Measurements from ENCODE around the gene DDIT3. TPM values are rescaled to one million over a fixed set of nuclear protein-coding genes. Genes with fewer than 3 reads are reported as not detected.
A peak's percentile ranks its signal among the peaks of the same experiment; 100 is the strongest.

The DDIT3 gene
- total RNA-seq, 1 donor from 2014 or later: 20.2 TPM

DNA sequence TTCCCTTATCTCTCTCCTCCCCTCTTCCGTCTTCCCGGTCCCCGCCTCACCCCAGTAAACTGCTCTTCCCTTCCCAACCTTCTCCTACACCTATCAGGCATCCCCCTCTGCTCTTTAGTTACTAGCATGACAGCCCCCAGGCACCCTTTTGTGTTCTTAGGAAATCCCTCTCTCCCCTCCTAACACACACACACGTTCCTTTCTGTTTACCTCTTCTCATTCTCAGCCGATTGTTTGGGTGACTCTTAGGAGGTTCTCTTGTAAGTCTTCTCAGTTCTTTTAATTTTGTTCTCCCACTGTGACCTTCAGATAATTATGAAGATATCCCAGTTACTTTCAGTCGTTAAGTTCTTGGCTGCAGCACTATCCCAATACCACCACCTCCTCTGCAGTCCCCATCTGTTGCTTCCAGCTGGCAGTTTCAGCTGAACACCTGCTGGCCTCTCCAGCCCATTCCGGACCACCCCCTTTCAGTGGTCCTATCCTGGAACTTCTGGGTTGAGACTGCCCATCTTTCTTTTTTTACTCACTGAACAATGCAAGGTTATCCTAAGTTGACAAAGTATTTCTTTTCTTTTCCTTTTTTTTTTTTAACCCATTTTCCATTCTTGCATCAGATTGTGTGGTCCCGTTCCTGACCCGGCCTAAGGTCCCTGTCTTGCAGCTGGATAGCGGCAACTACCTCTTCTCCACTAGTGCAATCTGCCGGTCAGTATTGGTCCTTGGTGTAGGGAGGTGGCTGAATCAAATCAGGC lies 31.7 kb downstream of the DDIT3 start:
- TF ChIP-seq, protein P1, sequence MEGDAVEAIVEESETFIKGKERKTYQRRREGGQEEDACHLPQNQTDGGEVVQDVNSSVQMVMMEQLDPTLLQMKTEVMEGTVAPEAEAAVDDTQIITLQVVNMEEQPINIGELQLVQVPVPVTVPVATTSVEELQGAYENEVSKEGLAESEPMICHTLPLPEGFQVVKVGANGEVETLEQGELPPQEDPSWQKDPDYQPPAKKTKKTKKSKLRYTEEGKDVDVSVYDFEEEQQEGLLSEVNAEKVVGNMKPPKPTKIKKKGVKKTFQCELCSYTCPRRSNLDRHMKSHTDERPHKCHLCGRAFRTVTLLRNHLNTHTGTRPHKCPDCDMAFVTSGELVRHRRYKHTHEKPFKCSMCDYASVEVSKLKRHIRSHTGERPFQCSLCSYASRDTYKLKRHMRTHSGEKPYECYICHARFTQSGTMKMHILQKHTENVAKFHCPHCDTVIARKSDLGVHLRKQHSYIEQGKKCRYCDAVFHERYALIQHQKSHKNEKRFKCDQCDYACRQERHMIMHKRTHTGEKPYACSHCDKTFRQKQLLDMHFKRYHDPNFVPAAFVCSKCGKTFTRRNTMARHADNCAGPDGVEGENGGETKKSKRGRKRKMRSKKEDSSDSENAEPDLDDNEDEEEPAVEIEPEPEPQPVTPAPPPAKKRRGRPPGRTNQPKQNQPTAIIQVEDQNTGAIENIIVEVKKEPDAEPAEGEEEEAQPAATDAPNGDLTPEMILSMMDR (conservative IDR thresholded peaks at IDR 0.05; ENCODE audit: low read depth, low read length): no peak
- H3K4me3 ChIP-seq (ENCODE audit: low read depth, low read length): peak overlapping the region; percentile 72
- DNase-seq (ENCODE audit: low read depth): no peak

DNA sequence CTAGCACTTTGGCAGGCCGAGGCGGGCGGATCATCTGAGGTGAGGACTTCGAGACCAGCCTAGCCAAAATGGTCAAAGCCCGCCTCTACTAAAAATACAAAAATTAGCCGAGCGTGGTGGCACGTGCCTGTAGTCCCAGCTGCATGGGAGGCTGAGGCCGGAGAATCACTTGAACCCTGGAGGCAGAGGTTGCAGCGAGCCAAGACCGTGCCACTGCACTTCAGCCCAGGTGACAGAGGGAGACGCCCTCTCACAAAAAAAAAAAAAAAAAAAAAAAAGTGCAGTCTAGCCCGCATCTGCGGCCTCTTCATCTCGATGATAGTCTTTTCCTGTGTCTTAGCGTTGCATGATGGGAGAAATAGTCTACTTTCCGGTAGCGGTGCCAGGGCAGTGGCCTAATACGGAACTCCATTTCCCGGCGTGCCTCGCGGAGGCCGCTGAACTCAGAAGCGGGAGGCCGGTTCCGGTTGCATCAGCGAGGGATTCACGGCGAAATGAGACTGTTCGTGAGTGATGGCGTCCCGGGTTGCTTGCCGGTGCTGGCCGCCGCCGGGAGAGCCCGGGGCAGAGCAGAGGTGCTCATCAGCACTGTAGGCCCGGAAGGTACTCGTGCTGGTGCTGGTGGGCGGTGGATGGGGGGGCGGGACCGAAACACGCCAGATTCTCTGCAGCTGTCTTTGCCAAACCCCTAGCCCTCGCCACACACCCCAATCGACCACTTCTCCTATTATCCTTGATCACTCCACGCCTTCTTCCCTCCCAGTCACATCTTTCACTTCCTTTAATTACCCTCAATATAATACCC lies 32.5 kb downstream of the DDIT3 start, which contains the start of gene MARS1:
MARS1 (plus strand) TSS at position 472 of the 805 bp plus-strand sequence; CDS start at position 495, 23 bp downstream.
- TF ChIP-seq, protein P1 (conservative IDR thresholded peaks at IDR 0.05; ENCODE audit: low read depth, low read length): no peak
- peak; percentile 71 for DNase-seq (ENCODE audit: low read depth)
- H3K4me3 ChIP-seq (ENCODE audit: low read depth, low read length): peak within 1 kb of the TSS; percentile 72

DNA sequence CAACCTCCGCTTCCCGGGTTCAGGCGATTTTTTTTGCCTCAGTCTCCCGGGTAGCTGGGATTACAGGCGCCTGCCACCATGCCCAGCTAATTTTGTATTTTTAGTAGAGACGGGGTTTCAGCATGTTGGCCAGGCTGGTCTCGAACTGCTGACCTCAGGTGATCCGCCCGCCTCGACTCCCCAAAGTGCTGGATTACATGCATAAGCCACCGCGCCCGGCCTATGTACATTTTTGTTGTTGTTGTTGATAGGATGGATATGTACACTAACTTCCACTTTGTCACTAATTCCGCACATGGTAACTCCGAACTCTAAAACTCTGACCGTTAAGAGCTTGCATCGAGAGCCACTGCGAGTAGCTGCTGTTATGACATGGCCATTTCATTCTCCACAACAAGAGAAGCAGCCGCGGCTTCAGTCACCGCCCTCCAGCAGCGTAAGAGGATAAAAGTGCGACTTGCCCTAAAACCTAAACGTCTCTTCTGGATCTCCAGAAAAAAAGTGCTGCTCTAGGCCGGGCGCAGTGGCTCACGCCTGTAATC lies 33.2 kb downstream of the DDIT3 start:
- TF ChIP-seq, protein P1 (conservative IDR thresholded peaks at IDR 0.05; ENCODE audit: low read depth, low read length): no peak
- no peak for DNase-seq (ENCODE audit: low read depth)
- peak overlapping the region; percentile 72 for H3K4me3 ChIP-seq (ENCODE audit: low read depth, low read length)

DNA sequence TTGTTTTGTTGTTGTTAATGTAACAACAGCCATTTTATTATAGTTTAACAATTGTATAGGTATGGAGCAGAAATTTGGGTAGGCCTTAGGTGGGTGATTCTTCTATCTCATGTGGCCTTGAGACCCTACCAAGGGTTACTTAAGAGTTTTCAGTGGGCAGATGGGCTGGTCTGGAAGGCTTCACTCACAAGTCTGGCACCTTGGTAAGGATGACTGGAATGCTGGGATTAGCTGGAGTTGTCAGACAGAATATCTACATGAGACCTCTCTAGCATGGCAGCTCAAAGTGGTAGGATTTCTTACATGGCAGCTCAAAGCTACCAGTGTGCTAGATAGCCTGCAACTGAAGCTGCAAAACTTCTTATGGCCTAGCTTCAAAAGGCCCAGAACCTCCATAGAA lies 34.6 kb downstream of the DDIT3 start:
- DNase-seq (ENCODE audit: low read depth): no peak
- TF ChIP-seq, protein P1 (conservative IDR thresholded peaks at IDR 0.05; ENCODE audit: low read depth, low read length): no peak
- no peak overlapping the region for H3K4me3 ChIP-seq (ENCODE audit: low read depth, low read length)

DNA sequence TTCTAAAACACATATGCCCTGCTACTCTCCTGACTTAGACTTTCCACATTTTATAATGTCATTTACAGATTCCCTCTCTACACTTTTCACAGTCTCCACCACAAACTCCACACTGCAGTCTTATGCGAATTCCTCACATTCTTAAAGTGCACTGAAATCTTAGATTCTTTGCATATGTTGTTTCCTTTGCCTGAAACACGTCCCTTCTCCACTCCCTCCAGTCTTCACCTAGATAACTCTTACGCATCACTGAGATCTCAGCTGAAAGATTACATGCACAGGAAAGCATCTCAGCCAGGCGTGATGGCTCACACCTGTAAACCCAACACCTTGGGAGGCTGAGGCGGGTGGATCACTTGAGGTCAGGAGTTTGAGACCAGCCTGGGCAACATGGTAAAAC lies 36.8 kb downstream of the DDIT3 start:
- DNase-seq (ENCODE audit: low read depth): peak; percentile 39
- TF ChIP-seq, protein P1 (conservative IDR thresholded peaks at IDR 0.05; ENCODE audit: low read depth, low read length): no peak
- H3K4me3 ChIP-seq (ENCODE audit: low read depth, low read length): no peak overlapping the region

DNA sequence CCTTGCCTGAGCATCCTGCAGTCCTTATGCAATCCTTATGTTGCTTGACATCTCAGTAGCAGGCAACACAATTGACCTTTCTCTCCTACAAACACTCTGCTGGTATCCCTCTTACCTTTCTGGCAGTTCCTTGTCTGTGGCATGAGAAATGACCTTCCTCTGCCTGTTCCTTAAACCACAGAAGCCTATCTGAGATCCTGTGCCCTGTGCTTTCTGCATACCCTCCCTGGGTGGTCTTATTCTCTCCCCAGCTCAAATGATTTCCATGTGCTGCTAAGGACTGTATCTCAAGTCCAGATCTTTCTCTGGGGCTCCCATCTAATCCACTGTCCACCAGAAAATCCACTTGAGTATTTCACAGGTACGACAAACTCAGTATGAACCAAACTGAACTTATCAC lies 38.6 kb downstream of the DDIT3 start:
- no peak overlapping the region for H3K4me3 ChIP-seq (ENCODE audit: low read depth, low read length)
- no peak for DNase-seq (ENCODE audit: low read depth)
- TF ChIP-seq, protein P1 (conservative IDR thresholded peaks at IDR 0.05; ENCODE audit: low read depth, low read length): no peak

Data from epithelial cell of proximal tubule (primary cell).